CD8-positive, alpha-beta memory T cell (primary cell): ENCODE data around the gene PPP1R12B. TPM values are rescaled to one million over a fixed set of nuclear protein-coding genes. Genes with fewer than 3 reads are reported as not detected.
"Not testable (repeated sequence)": the region's sequence is repeated elsewhere in the genome, so short reads cannot be mapped to it uniquely, and the experiment has no call there.

Source experiments
- CTCF ChIA-PET: fragments of 350-600 bp; sonication (Branson Sonifier 250); formaldehyde crosslinking; loops from one replicate; lab custom pipeline; 2021; ENCODE audit warnings: antibody characterized with exemption; lab: Charles Lee
- POLR2A ChIA-PET: fragments of 350-600 bp; sonication (Branson Sonifier 250); formaldehyde crosslinking; loops from one replicate; lab custom pipeline; 2021; ENCODE audit warnings: antibody characterized with exemption; lab: Charles Lee
- DNase-seq, 5 donors: peaks; one replicate each; pipeline versions ENCODE4 v3.0.0 to v3.0.0-alpha.2; 2020 to 2022; ENCODE audit warnings: mixed read lengths in 1 of 5
- H3K27ac ChIP-seq: one replicate; pipeline ENCODE4 v1.7.0; 2013; ENCODE audit warnings: low read depth, mild to moderate bottlenecking, low read length, moderate library complexity
- H3K27me3 ChIP-seq: 2 replicates; pipeline ENCODE4 v1.7.0; 2013; ENCODE audit warnings: low read length, mild to moderate bottlenecking; ENCODE audit not compliant: insufficient read depth, poor library complexity, severe bottlenecking
- H3K36me3 ChIP-seq: 2 replicates; pipeline ENCODE4 v1.7.0; 2013; ENCODE audit warnings: mild to moderate bottlenecking, low read length, moderate library complexity; ENCODE audit not compliant: insufficient read depth
- H3K4me1 ChIP-seq: 2 replicates; pipeline ENCODE4 v1.7.0; 2013; ENCODE audit warnings: mild to moderate bottlenecking, low read length, moderate library complexity; ENCODE audit not compliant: insufficient read depth
- H3K4me3 ChIP-seq: 2 replicates; pipeline ENCODE4 v1.7.0; 2013; ENCODE audit warnings: mild to moderate bottlenecking, low read length
- H3K9me3 ChIP-seq: 2 replicates; pipeline ENCODE4 v1.7.0; 2013; ENCODE audit warnings: mild to moderate bottlenecking, low read length
- H3K27ac Mint-ChIP-seq, 8 donors: one replicate each; pipeline ENCODE4 v1.8.0; 2020 to 2021; ENCODE audit warnings: mixed read lengths in 8 of 8, mild to moderate bottlenecking in 6 of 8, inconsistent platforms in 3 of 8, moderate library complexity in 3 of 8
- H3K27me3 Mint-ChIP-seq, 2 donors: one replicate each; pipeline ENCODE4 v1.8.0; 2020 to 2021; ENCODE audit warnings: mixed read lengths in 2 of 2, mild to moderate bottlenecking in 1 of 2, moderate library complexity in 1 of 2
- H3K36me3 Mint-ChIP-seq, 3 donors: one replicate each; pipeline ENCODE4 v1.8.0; 2020 to 2021; ENCODE audit warnings: mixed read lengths in 3 of 3, inconsistent platforms in 1 of 3, mild to moderate bottlenecking in 1 of 3
- H3K4me1 Mint-ChIP-seq, 3 donors: one replicate each; pipeline ENCODE4 v1.8.0; 2020 to 2021; ENCODE audit warnings: mixed read lengths in 3 of 3, inconsistent platforms in 1 of 3, mild to moderate bottlenecking in 1 of 3
- H3K4me3 Mint-ChIP-seq, 7 donors: one replicate each; pipeline ENCODE4 v1.8.0; 2020 to 2021; ENCODE audit warnings: mixed read lengths in 7 of 7, mild to moderate bottlenecking in 6 of 7, moderate library complexity in 4 of 7, inconsistent platforms in 2 of 7
- H3K9me3 Mint-ChIP-seq, 5 donors: one replicate each; pipeline ENCODE4 v1.8.0; 2020 to 2022; ENCODE audit warnings: mixed read lengths in 5 of 5, mild to moderate bottlenecking in 3 of 5, moderate library complexity in 2 of 5, inconsistent platforms in 1 of 5
- polyA plus RNA-seq: library from polyadenylated mRNA; unstranded; fragments of 300-500 nt; fragmentation: Illumina TruSeq; gene quantifications from one replicate; pipeline ENCODE4 v1.2.3, GENCODE V29; 2021
- total RNA-seq, 2 experiments: library from RNA; stranded (reverse); gene quantifications; one replicate each; pipeline ENCODE4 v1.2.3, GENCODE V29; 2021

The PPP1R12B gene
- total and polyA plus RNA-seq, 3 experiments from 2014 or later: 11.7 to 13.1 (median 11.9) TPM

- not testable (repeated sequence) for H3K36me3 ChIP-seq, DNase-seq, H3K4me1 Mint-ChIP-seq
Measured at GRCh38 chr1:202451641-202452040, 103.1 kb downstream of the PPP1R12B start.

GRCh38 chr1:202452508-202452907 lies 104.0 kb downstream of the PPP1R12B start:
- Histone ChIP-seq H3K27ac (no peak overlapping the region), H3K27me3 (no peaks in the 10 kb centered on the region), H3K36me3 (no peaks in the 10 kb centered on the region), H3K4me3 (no peak overlapping the region), H3K9me3 (no peaks in the 10 kb centered on the region), H3K4me1 (no peaks in the 10 kb centered on the region)
- H3K36me3 Mint-ChIP-seq: peaks cover 17 to 55% (median 27%) of the 10 kb centered on the region in 3 donors
- DNase-seq: no peak
- peaks cover 0 to 5% (median 4%) of the 10 kb centered on the region in 3 donors for H3K4me1 Mint-ChIP-seq
- no peak overlapping the region for H3K4me3 Mint-ChIP-seq
- ChIA-PET CTCF (no interaction called here), POLR2A (no interaction called here)
- peak overlapping the region in 1 of 8 donors; percentile 38 for H3K27ac Mint-ChIP-seq
- H3K27me3 Mint-ChIP-seq: no peaks in the 10 kb centered on the region
- no peaks in the 10 kb centered on the region for H3K9me3 Mint-ChIP-seq

More at GRCh38 chr1:202451641-202452040, 103.1 kb downstream of the PPP1R12B start:
- H3K27me3 ChIP-seq, H3K27me3 Mint-ChIP-seq, POLR2A ChIA-PET, H3K4me3 ChIP-seq, H3K9me3 Mint-ChIP-seq, H3K27ac Mint-ChIP-seq, H3K27ac ChIP-seq, H3K4me3 Mint-ChIP-seq, H3K4me1 ChIP-seq, H3K9me3 ChIP-seq: not testable (repeated sequence)
- H3K36me3 Mint-ChIP-seq: peaks cover 17 to 59% (median 27%) of the 10 kb centered on the region in 3 donors
- CTCF ChIA-PET: interaction anchor here (0.6 kb wide), 1 partner anchor 86 kb away, joined by 3 read pairs; no protein-coding TSS in a partner anchor

GRCh38 chr1:202456372-202457169 lies 108.1 kb downstream of the PPP1R12B start:
- Mint-ChIP-seq H3K36me3 (peaks cover 4 to 29% (median 11%) of the 10 kb centered on the region in 3 donors), H3K27ac (peak overlapping the region in 2 of 8 donors; percentile 15 to 92)
- H3K4me1 Mint-ChIP-seq, H3K9me3 Mint-ChIP-seq, H3K4me3 ChIP-seq, H3K4me3 Mint-ChIP-seq, H3K9me3 ChIP-seq, H3K36me3 ChIP-seq, H3K4me1 ChIP-seq, H3K27me3 ChIP-seq, H3K27me3 Mint-ChIP-seq, DNase-seq, POLR2A ChIA-PET, CTCF ChIA-PET, H3K27ac ChIP-seq: not testable (repeated sequence)

- H3K4me3 Mint-ChIP-seq, H3K27me3 Mint-ChIP-seq, H3K9me3 Mint-ChIP-seq, H3K27ac ChIP-seq, H3K4me1 ChIP-seq, CTCF ChIA-PET, H3K4me1 Mint-ChIP-seq, H3K27me3 ChIP-seq, H3K36me3 ChIP-seq, DNase-seq, H3K27ac Mint-ChIP-seq, H3K4me3 ChIP-seq, POLR2A ChIA-PET, H3K9me3 ChIP-seq: not testable (repeated sequence)
- peaks cover 0 to 19% (median 11%) of the 10 kb centered on the region in 3 donors for H3K36me3 Mint-ChIP-seq
Measured at GRCh38 chr1:202458651-202459050, 110.2 kb downstream of the PPP1R12B start.

GRCh38 chr1:202459470-202460142 lies 111.1 kb downstream of the PPP1R12B start:
- H3K4me3 ChIP-seq, H3K27me3 ChIP-seq, H3K4me1 Mint-ChIP-seq, H3K9me3 ChIP-seq, H3K4me3 Mint-ChIP-seq, H3K4me1 ChIP-seq, DNase-seq, H3K36me3 ChIP-seq, H3K9me3 Mint-ChIP-seq, H3K27me3 Mint-ChIP-seq, CTCF ChIA-PET, POLR2A ChIA-PET, H3K27ac ChIP-seq: not testable (repeated sequence)
- H3K27ac Mint-ChIP-seq: peak overlapping the region in 1 of 8 donors; percentile 70
- peaks cover 1 to 12% (median 11%) of the 10 kb centered on the region in 3 donors for H3K36me3 Mint-ChIP-seq

GRCh38 chr1:202460143-202460495 lies 111.6 kb downstream of the PPP1R12B start:
- POLR2A ChIA-PET, CTCF ChIA-PET, H3K4me1 Mint-ChIP-seq: not testable (repeated sequence)

GRCh38 chr1:202462342-202463076 lies 114.0 kb downstream of the PPP1R12B start:
- POLR2A ChIA-PET: no interaction called here
- H3K36me3 ChIP-seq: no peaks in the 10 kb centered on the region
- H3K4me3 Mint-ChIP-seq: no peak overlapping the region
- H3K4me1 Mint-ChIP-seq: no peaks in the 10 kb centered on the region
- H3K9me3 Mint-ChIP-seq: no peaks in the 10 kb centered on the region
- CTCF ChIA-PET: no interaction called here
- no peaks in the 10 kb centered on the region for H3K27me3 ChIP-seq
- no peak overlapping the region for H3K4me3 ChIP-seq
- peak overlapping the region in 4 of 8 donors; percentile 17 to 33 (median 22) for H3K27ac Mint-ChIP-seq
- H3K27ac ChIP-seq: no peak overlapping the region
- H3K4me1 ChIP-seq: no peaks in the 10 kb centered on the region
- peaks cover 0 to 2% (median 1%) of the 10 kb centered on the region in 3 donors for H3K36me3 Mint-ChIP-seq
- no peaks in the 10 kb centered on the region for H3K9me3 ChIP-seq
- H3K27me3 Mint-ChIP-seq: no peaks in the 10 kb centered on the region
- DNase-seq: no peak

More at GRCh38 chr1:202460143-202460495, 111.6 kb downstream of the PPP1R12B start:
- not testable (repeated sequence) for H3K27me3 ChIP-seq, H3K27ac ChIP-seq, H3K27me3 Mint-ChIP-seq, H3K9me3 Mint-ChIP-seq, H3K4me3 Mint-ChIP-seq, H3K36me3 ChIP-seq, H3K27ac Mint-ChIP-seq, H3K4me1 ChIP-seq, DNase-seq, H3K4me3 ChIP-seq, H3K36me3 Mint-ChIP-seq, H3K9me3 ChIP-seq
